ENCODE data around the gene FBL. TPM values are rescaled to one million over a fixed set of nuclear protein-coding genes. Genes with fewer than 3 reads are reported as not detected.

Gene FBL
- total RNA-seq, 1 experiment from 2014 or later: 554 TPM

- Histone ChIP-seq H3K27me3 (ENCODE audit: insufficient read depth, low read length) (no peaks in the 10 kb centered on the region), H3K9me2 (ENCODE audit: insufficient read depth) (no peaks in the 10 kb centered on the region), H4K20me1 (ENCODE audit: insufficient read depth) (peaks cover 11% of the 10 kb centered on the region; the same call in 1 of the 2 replicates), H3K79me2 (ENCODE audit: insufficient read depth, low read length) (peaks cover 71% of the 10 kb centered on the region), H2AFZ (ENCODE audit: low read depth, low read length, poor library complexity, severe bottlenecking) (no peak overlapping the region), H3K9me3 (ENCODE audit: control insufficient read depth in 1 of 2, insufficient read depth in 1 of 2, low read depth in 1 of 2, low read length in 2 of 2) (no peaks in the 10 kb centered on the region), H3K4me2 (ENCODE audit: low read length) (no peak overlapping the region), H3K4me1 (ENCODE audit: control insufficient read depth in 1 of 2, insufficient read depth in 2 of 2, low read length in 2 of 2) (peaks cover 5 to 6% of the 10 kb centered on the region in 2 experiments; a peak in 3 of 4 replicates), H3K4me3 (replicated peaks in 1 of 2; ENCODE audit: low read depth in 1 of 2, low read length in 2 of 2) (no peak overlapping the region), H3K9ac (ENCODE audit: low read length) (no peak overlapping the region), H3K27ac (ENCODE audit: low read depth, low read length) (no peak overlapping the region), H3K36me3 (ENCODE audit: control insufficient read depth in 1 of 2, insufficient read depth in 2 of 2, low read length in 2 of 2) (peaks cover 52 to 68% of the 10 kb centered on the region in 2 experiments)
- ChIA-PET POLR2A (no interaction called here), CTCF (no interaction called here), RAD21 (ENCODE audit: low non-redundant PET in 1 of 2, low total read pairs in 2 of 2, uncharacterized antibody in 2 of 2, unreplicated experiment in 2 of 2) (no interaction called here)
- intact Hi-C loops (cut with micrococcal nuclease): no loop called here
- DNase-seq (ENCODE audit: low read depth, low spot score) (no peak), ATAC-seq (no peak)
- no peak for TF ChIP-seq RAD21 (IDR thresholded peaks at IDR 0.05; ENCODE audit: low read depth)
- TF ChIP-seq ELF1 (IDR thresholded peaks at IDR 0.05; ENCODE audit: borderline replicate concordance, low read depth): no peak
- no peak for TF ChIP-seq SP1 (IDR thresholded peaks at IDR 0.05; ENCODE audit: low read depth)
- TF ChIP-seq MAX (IDR thresholded peaks at IDR 0.05): no peak
- TF ChIP-seq JUND (IDR thresholded peaks at IDR 0.05): no peak
- no peak for TF ChIP-seq SIN3A (IDR thresholded peaks at IDR 0.05; ENCODE audit: low read depth)
- TF ChIP-seq, protein P1, sequence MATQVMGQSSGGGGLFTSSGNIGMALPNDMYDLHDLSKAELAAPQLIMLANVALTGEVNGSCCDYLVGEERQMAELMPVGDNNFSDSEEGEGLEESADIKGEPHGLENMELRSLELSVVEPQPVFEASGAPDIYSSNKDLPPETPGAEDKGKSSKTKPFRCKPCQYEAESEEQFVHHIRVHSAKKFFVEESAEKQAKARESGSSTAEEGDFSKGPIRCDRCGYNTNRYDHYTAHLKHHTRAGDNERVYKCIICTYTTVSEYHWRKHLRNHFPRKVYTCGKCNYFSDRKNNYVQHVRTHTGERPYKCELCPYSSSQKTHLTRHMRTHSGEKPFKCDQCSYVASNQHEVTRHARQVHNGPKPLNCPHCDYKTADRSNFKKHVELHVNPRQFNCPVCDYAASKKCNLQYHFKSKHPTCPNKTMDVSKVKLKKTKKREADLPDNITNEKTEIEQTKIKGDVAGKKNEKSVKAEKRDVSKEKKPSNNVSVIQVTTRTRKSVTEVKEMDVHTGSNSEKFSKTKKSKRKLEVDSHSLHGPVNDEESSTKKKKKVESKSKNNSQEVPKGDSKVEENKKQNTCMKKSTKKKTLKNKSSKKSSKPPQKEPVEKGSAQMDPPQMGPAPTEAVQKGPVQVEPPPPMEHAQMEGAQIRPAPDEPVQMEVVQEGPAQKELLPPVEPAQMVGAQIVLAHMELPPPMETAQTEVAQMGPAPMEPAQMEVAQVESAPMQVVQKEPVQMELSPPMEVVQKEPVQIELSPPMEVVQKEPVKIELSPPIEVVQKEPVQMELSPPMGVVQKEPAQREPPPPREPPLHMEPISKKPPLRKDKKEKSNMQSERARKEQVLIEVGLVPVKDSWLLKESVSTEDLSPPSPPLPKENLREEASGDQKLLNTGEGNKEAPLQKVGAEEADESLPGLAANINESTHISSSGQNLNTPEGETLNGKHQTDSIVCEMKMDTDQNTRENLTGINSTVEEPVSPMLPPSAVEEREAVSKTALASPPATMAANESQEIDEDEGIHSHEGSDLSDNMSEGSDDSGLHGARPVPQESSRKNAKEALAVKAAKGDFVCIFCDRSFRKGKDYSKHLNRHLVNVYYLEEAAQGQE (IDR thresholded peaks at IDR 0.05; ENCODE audit: low read depth): no peak
- no peak for TF ChIP-seq YY1 (IDR thresholded peaks at IDR 0.05; ENCODE audit: extremely low read depth, insufficient replicate concordance, low read depth, low read length)
- TF ChIP-seq, protein P2, sequence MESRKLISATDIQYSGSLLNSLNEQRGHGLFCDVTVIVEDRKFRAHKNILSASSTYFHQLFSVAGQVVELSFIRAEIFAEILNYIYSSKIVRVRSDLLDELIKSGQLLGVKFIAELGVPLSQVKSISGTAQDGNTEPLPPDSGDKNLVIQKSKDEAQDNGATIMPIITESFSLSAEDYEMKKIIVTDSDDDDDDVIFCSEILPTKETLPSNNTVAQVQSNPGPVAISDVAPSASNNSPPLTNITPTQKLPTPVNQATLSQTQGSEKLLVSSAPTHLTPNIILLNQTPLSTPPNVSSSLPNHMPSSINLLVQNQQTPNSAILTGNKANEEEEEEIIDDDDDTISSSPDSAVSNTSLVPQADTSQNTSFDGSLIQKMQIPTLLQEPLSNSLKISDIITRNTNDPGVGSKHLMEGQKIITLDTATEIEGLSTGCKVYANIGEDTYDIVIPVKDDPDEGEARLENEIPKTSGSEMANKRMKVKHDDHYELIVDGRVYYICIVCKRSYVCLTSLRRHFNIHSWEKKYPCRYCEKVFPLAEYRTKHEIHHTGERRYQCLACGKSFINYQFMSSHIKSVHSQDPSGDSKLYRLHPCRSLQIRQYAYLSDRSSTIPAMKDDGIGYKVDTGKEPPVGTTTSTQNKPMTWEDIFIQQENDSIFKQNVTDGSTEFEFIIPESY (IDR thresholded peaks at IDR 0.05; ENCODE audit: extremely low read depth, insufficient replicate concordance, low read length): no peak
- no peak for TF ChIP-seq EZH2 (IDR thresholded peaks at IDR 0.05)
- no peak for TF ChIP-seq CTCF (IDR thresholded peaks at IDR 0.05 in 2 of 3, conservative IDR thresholded peaks at IDR 0.05 in 1 of 3; ENCODE audit: borderline replicate concordance in 1 of 3, insufficient read depth in 1 of 3, low read depth in 2 of 3, low read length in 2 of 3)
- no peak for TF ChIP-seq CEBPB (IDR thresholded peaks at IDR 0.05; ENCODE audit: low read depth)
- TF ChIP-seq ZFX (IDR thresholded peaks at IDR 0.05): no peak
- TF ChIP-seq ZNF274 (IDR thresholded peaks at IDR 0.05; ENCODE audit: low read depth, low read length): no peak
- no peak for TF ChIP-seq CBX3 (IDR thresholded peaks at IDR 0.05; ENCODE audit: low read depth)
- TF ChIP-seq FOSL1 (IDR thresholded peaks at IDR 0.05; ENCODE audit: low read depth): no peak
- no peak for TF ChIP-seq SRF (IDR thresholded peaks at IDR 0.05; ENCODE audit: low read depth)
- no peak for TF ChIP-seq POLR2A (IDR thresholded peaks at IDR 0.05; ENCODE audit: borderline replicate concordance, extremely low read depth, insufficient read depth, insufficient read length)
- no peak for TF ChIP-seq EGR1 (IDR thresholded peaks at IDR 0.05; ENCODE audit: low read depth)
- no TSS peak for BruUV-seq (replicated peaks)
These were observed 8.2 kb downstream of the FBL start for GRCh38 chr19:39837978-39838377.

Data from HCT116 (cell line).